ENCODE measurements around the gene SSR1. TPM values are rescaled to one million over a fixed set of nuclear protein-coding genes. Genes with fewer than 3 reads are reported as not detected.

The SSR1 gene
- total and polyA plus RNA-seq, 2 of the 13 experiments (the other 11 are each of a cell fraction or from before 2014, with no cell fraction given), result 203 to 243 TPM

DNA sequence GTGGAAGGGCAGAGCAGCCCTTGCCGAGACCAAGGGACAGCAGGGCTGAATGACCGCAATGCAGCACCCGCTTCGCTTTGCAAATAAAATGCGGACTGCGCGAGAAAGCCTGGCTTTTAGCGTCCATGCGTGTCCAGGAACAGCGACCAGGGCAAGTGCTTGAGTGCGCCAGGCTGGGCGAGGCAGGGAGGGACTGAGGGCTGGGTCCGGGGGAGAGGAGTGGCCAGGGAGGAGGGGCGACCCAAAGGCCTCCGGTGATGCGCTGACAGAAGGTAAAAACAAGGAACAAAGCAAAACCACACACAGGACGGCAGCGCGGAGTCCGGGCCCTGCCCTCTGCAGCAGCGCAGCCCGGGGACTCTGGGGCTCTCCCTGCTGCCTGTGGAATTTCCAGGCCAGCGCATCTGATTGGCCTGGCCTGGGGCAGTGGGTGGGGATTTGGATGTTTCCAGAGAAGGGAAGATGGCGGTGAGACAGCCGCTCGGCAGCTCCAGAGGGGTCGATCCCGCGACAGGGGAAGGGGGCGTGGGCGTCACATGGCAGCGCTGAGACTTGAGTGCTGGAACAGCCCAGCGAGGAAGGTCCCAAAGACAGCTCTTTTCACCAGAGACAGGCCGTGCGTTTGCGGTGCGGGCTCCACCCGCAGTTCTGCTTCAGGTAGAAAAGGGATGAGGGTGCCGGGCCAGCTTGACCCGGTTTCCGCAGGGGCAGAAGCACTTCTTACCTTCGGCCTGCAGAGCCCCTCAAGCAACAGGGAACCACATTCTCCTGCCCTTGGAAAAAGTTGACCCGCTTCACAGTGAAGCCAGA, 51.8 kb downstream of the SSR1 start (continued):
- TF ChIP-seq ZBTB34 (CRISPR knock-in tag; IDR thresholded peaks at IDR 0.05) (peak; percentile 78; the same call in 1 of the 2 replicates), SNAPC2 (CRISPR knock-in tag; IDR thresholded peaks at IDR 0.05) (peak; percentile 68; the same call in 1 of the 2 replicates), FOXK2 (IDR thresholded peaks at IDR 0.05) (peak; percentile 74; the same call in 1 of the 2 replicates), PHF20 (CRISPR knock-in tag; IDR thresholded peaks at IDR 0.05) (peak; percentile 67; the same call in 1 of the 2 replicates), RBM39 (IDR thresholded peaks at IDR 0.05; ENCODE audit: low read depth, low read length, poor library complexity, severe bottlenecking) (peak; percentile 96), IKZF4 (CRISPR knock-in tag; IDR thresholded peaks at IDR 0.05; ENCODE audit: borderline replicate concordance, low read depth, not compliant biosample characterization) (peak; percentile 44), ZNF788 (CRISPR knock-in tag; IDR thresholded peaks at IDR 0.05; ENCODE audit: borderline replicate concordance) (peak; percentile 80; the same call in 1 of the 2 replicates), HOXA3 (CRISPR knock-in tag; IDR thresholded peaks at IDR 0.05) (peak; percentile 89), NR0B2 (CRISPR knock-in tag; IDR thresholded peaks at IDR 0.05) (no peak; the same call in 1 of the 2 replicates), NCOA1 (CRISPR knock-in tag; IDR thresholded peaks at IDR 0.05) (peak; percentile 96), ZFX (CRISPR knock-in tag; IDR thresholded peaks at IDR 0.05; ENCODE audit: low read depth) (peak; percentile 92), GATAD1 (CRISPR knock-in tag; IDR thresholded peaks at IDR 0.05) (peak; percentile 64; the same call in 1 of the 2 replicates), GMEB1 (CRISPR knock-in tag; IDR thresholded peaks at IDR 0.05; ENCODE audit: borderline replicate concordance) (peak; percentile 54), REL (CRISPR knock-in tag; conservative IDR thresholded peaks at IDR 0.05) (no peak), SOX5 (CRISPR knock-in tag; IDR thresholded peaks at IDR 0.05; ENCODE audit: borderline replicate concordance) (peak; percentile 82), AGO1 (IDR thresholded peaks at IDR 0.05; ENCODE audit: low read depth, low read length, poor library complexity, severe bottlenecking) (peak; percentile 85), SIN3B (IDR thresholded peaks at IDR 0.05; ENCODE audit: low read length) (no peak), ZFP82 (CRISPR knock-in tag; IDR thresholded peaks at IDR 0.05; ENCODE audit: borderline replicate concordance) (no peak), AKAP8 (CRISPR knock-in tag; IDR thresholded peaks at IDR 0.05) (peak; percentile 87), ZKSCAN8 (CRISPR knock-in tag; IDR thresholded peaks at IDR 0.05; ENCODE audit: borderline replicate concordance) (peak; percentile 60; the same call in 1 of the 2 replicates), ZNF44 (CRISPR knock-in tag; IDR thresholded peaks at IDR 0.05) (peak; percentile 41; the same call in 1 of the 2 replicates), FOSL2 (CRISPR knock-in tag; IDR thresholded peaks at IDR 0.05) (0 out of 2 replicates have a peak, but pooled peaks have one; percentile 14)
- TF ChIP-seq, protein P1, sequence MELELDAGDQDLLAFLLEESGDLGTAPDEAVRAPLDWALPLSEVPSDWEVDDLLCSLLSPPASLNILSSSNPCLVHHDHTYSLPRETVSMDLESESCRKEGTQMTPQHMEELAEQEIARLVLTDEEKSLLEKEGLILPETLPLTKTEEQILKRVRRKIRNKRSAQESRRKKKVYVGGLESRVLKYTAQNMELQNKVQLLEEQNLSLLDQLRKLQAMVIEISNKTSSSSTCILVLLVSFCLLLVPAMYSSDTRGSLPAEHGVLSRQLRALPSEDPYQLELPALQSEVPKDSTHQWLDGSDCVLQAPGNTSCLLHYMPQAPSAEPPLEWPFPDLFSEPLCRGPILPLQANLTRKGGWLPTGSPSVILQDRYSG (CRISPR knock-in tag; IDR thresholded peaks at IDR 0.05), result no peak
- TF ChIP-seq, protein P2, sequence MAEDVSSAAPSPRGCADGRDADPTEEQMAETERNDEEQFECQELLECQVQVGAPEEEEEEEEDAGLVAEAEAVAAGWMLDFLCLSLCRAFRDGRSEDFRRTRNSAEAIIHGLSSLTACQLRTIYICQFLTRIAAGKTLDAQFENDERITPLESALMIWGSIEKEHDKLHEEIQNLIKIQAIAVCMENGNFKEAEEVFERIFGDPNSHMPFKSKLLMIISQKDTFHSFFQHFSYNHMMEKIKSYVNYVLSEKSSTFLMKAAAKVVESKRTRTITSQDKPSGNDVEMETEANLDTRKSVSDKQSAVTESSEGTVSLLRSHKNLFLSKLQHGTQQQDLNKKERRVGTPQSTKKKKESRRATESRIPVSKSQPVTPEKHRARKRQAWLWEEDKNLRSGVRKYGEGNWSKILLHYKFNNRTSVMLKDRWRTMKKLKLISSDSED (CRISPR knock-in tag; IDR thresholded peaks at IDR 0.05), result 0 out of 2 replicates have a peak, but pooled peaks have one; percentile 11
